NOMO-1 treated with dmso at 0.1 percent for 144 hours (cell line): ENCODE measurements around the gene PAFAH1B1.

ENCODE experiments used
- DNase-seq: peaks from one replicate; lab custom pipeline; 2025; ENCODE audit not compliant: unreplicated experiment; lab: John Stamatoyannopoulos, UW

The PAFAH1B1 gene

GRCh38 chr17:2701161-2701995, 107.9 kb downstream of the PAFAH1B1 start:
- no peak for DNase-seq

- DNase-seq, result no peak
Observed at GRCh38 chr17:2701996-2702741, 108.7 kb downstream of the PAFAH1B1 start.

GRCh38 chr17:2703181-2703580, 109.7 kb downstream of the PAFAH1B1 start:
- no peak for DNase-seq

DNA sequence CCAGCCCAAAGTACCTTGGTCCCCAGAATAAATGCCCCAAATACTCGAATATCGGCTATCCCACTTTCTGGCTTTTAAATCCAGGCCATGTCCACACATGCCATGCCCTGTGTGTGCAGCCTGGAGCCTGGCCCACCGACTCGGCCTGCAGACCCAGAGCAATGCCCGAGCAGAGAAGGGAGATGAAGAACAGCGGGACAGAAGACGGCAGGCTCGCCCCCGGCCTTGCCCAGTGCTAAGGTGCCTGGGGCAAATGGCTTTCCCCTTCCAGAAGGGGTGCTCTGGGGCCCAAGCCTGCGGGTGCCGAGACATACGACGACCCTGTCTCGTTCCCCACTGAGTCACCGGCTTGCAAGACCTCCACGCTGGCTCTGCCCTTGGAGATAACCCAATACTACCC, 110.2 kb downstream of the PAFAH1B1 start:
- DNase-seq, result no peak

DNA sequence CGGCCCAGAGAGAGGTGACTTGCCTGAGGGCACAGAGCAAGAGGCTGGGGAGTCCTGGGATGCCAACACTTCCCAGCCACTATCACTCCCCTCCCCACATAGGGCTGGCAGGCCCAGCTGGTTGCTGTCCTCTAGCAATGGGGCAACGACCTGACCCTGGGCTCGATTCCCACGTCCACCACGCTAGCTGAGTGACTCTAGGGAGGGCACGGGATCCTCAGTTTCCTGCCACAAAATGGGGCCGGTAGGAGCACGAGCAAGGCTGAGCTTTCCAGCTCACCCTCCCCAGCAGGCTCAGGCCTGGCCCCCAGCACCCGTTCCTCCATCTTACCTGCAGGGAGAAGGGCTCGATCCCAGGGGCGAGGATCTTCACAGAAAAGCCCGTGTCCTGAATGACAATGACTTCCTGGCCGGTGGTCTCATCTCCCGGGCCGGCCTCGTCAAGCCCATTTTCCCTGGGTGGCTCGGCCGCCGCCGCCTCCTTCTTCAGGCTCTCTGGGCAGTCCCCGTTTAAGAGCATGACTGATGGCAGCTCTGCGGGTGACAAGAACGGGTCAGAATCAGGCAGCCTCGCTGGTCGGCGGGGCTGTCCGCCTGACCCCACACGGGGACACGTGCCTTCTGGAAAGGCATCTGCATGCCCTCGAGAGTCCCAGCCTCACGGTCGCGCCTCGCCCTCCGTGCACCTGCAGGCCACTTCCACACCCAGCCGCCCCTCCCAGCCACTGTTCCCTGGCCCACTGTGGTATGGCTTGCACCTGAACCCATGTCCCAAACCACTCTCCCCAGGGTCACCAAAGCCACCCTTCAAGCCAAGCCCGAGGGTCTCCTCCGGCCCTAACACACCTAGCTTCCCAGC, 110.8 kb downstream of the PAFAH1B1 start:
- no peak for DNase-seq

DNA sequence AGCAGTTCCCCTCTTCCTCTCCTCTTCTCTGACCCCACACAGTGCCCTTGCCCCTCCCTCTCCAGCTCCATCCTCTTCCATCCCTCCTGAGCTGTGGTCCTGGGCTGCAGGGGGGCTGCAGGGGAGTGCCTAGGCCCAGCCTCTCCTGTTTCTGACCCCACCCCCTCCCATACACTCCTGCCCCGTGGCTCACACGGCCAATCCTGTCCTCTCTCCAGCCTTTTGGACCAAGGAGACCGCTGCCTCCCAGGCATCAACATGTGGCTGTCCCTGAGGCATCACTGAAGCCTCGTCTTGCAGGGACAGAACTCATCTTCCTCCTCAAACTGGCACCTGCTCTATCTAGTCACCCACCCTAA, 111.4 kb downstream of the PAFAH1B1 start:
- no peak for DNase-seq

GRCh38 chr17:2705263-2705662, 111.8 kb downstream of the PAFAH1B1 start:
- no peak for DNase-seq

- no peak for DNase-seq
Observed at GRCh38 chr17:2705888-2706795, 112.7 kb downstream of the PAFAH1B1 start.

DNA sequence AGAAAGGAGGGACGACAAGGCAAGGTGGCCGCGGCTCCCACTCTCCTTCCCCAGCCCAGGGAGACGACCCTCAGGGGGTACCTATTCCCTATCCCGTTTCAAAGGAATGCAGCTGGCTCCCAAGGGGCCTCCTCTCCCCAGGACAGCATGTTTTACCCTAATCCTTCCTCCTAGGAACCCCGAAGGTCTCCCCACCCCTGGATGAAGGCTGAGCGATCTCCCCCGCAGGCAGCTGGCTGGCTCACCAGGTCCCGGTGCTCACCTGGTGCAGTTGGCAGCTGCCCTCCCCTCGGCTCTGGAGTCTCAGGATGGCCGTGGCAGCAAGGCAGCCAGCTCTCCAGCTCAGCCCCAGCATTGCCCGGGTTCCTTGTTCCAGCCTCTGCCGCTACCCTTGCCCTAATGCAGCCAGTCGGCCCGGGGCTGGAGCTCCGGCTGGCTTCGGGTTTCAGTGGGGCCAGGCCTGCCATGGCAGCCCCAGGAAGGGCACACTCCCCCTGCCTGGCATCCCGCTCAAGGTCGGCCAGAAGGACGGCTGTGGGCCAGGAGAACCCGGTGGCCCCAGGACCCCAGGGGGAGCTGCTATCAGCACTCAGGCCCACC, 113.6 kb downstream of the PAFAH1B1 start:
- DNase-seq, result no peak

DNA sequence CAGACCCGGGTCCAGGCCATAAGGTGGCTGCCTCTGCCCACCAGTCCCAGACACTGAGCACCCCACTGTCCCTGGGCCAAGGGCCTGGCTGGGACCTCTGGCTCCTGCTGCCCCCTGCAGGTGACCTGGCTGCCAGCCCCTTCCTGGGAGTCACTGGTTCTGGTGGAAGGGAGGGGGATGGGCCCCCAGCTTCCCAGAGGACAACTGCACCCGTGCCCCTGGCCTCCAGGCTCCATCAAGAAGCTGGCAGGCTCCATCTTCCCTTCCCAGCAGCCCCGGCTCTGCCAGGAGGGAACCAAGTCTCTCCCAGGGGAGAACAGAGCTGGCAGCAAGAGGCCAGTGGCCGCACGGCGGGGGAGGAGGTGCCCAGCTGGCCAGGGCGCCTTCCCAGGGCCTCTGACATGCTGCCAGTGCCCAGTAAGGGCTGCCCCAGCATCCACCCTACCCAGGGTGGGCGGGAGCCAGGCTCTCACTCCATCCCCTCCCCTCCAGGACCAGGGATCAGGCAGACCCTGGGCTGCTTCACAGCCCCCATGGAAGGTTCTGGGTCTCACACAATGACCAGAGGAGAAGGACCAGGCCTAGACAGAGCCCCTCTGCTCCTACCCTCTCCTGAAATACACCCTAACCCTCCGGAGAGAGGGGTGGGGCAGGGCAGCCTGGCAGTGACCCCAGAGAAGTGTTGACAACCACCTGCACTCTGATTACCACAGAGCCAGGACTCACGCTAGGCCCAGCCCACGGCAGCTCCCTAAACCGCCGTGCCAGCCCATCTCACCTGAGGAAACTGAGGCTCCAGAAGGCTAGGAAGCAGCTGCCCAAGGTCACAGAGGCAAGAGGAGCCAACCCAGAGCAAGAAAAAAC, 114.5 kb downstream of the PAFAH1B1 start:
- no peak for DNase-seq

DNA sequence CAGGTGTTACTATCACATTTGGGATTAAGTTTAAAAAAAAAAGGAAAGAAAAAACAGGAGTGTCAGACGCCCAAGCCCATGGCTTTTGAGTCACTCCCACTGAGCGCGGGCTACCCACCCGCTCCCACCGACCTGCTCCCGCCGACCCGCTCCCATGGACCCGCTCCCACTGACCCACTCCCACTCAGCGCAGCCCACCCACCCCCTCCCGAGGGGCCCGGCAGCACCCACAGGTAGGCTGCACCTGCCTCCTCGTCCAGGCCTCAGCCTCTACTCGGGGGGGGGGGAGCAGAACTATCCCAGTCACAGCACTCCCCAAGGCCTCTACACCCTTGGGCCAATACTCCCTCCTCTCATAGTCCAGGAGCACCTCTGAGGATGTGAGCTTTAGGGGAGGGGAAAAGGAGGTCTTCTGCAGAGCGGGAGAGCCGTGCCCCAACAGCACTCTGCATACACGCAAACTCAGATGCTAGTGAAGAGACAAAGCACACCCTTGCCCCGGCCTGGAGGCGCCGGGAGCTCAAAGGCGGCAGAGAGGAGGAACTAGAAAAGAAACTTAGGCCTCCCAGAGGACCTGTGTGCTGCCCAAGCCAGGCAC, 115.2 kb downstream of the PAFAH1B1 start:
- no peak for DNase-seq

DNA sequence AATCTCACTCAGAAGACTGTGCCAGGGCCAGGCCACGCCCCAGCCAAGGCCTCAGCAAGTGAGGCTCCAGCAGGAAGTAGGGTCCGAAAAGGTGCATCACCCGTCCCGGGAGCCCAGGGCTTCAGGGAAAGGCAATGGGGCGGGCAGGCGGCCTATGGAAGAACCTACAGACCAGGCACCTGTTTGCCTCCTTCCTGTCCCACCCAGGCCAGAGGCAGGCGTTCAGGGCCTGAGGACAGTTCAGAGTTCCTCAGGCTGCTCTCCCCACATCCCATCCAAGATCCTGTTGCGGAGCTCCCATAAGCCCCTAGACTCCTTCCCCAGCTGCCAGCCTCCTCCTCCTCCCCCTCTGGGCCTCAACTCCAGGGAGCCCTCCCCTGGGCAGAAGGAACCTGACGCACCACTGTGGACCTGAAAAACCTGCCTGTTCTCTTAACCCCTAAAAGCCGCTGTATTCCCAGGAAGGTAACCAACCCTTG, 115.8 kb downstream of the PAFAH1B1 start:
- DNase-seq, result no peak

DNA sequence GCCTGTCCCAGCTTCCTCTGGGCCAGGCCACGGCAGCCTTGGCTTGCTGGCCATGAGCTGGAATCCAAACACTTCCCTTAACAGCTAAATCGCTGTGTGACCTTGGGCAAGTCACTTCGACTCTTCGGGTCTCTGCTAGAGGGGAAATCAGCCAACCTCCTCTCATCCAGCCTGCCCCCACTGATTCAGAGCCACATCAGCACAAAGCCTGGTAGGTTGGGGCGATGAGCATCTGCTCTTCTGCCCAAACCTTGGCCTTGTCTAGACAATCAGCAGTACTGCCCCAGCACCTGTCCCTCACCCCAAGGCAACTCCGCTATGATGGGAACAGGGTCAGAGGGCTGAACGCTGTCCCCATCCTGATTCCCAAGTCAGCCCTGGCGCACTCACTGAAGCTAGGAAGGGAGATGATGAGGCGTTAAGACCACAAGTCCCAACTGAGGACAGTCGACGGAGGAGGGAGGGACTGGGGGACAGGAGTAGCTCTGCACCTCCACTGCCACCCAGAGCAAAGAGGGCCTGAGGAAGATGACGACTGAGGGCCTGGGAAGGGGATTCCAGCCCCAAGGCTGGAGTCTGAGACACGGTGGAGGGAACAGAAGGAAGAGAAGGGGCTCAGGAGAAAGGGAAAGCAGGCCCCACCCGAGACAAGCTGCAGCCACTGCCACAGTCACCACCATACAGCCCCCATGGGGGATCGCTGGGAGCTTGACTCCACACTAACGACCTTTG, 116.8 kb downstream of the PAFAH1B1 start:
- no peak for DNase-seq

GRCh38 chr17:2710803-2711607, 117.6 kb downstream of the PAFAH1B1 start:
- no peak for DNase-seq

GRCh38 chr17:2711608-2712299, 118.3 kb downstream of the PAFAH1B1 start, which contains the start of gene CLUH:
Gene CLUH, minus strand, starts transcription at chr17:2711764. Its CDS starts 103 bp downstream, at chr17:2711661.
- DNase-seq, result peak; percentile 94

DNA sequence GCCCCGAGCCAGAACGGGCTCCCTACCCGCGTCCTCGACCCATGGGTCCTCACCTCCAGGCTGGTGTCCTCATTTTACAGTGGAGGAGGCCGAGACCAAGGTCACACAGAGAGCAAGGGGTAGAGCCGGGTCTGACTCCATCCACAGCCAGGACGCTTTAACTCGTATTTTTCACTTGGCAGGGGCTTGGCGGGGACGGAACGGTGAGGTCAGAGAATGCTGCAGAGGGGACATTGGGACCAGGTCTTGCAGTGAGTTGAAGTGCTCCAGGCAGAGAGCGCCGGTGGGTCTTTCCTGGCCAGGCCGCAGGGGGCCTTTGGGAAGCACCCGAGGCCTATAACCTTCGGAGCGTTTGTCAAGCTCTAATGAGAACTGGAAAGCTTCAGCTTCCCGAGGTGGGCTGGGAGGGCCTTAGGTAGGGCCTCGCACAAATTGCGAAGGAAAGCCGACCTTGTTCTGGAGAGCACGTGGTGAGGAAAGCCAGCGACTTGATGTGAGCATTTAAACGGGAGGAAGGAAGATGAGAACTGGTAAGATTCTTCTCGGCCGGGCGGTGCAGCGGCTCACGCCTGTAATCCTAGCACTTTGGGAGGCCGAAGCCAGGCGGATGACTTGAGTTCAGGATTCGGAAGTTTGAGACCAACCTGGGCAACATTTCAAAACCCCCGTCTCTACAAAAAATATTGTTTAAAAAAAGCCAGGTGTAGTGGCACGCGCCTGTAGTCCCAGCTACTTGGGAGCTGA, 119.0 kb downstream of the PAFAH1B1 start:
- no peak for DNase-seq
